MCF 10A (cell line): Measurements from ENCODE around the gene ASTN1. TPM values are rescaled to one million over a fixed set of nuclear protein-coding genes. Genes with fewer than 3 reads are reported as not detected.

Experiments used
- BruUV-seq: library from RNA; stranded (reverse); fragments of 400-500 nt; replicated peaks from 2 replicates; lab custom pipeline; 2021; lab: Mats Ljungman, UMichigan
- CTCF ChIA-PET: fragments of 300-600 bp; sonication (Branson Sonifier 250); formaldehyde crosslinking; extraction: SDS; loops from one replicate; lab custom pipeline; 2021; ENCODE audit warnings: antibody characterized with exemption, inconsistent platforms; lab: Yijun Ruan, JAX
- POLR2A ChIA-PET: fragments of 300-600, 350-650 bp; sonication (Branson Sonifier 250); formaldehyde crosslinking; extraction: SDS; loops from one replicate; lab custom pipeline; 2020; ENCODE audit warnings: antibody characterized with exemption, inconsistent platforms; lab: Yijun Ruan, JAX
- DNase-seq: peaks from one replicate; pipeline ENCODE4 v3.0.0-alpha.2; 2018; ENCODE audit not compliant: unreplicated experiment
- H3K27ac Mint-ChIP-seq: one replicate; pipeline ENCODE4 v1.8.0; 2022; ENCODE audit warnings: mild to moderate bottlenecking, low read depth, mixed read lengths; ENCODE audit not compliant: unreplicated experiment
- H3K27me3 Mint-ChIP-seq: one replicate; pipeline ENCODE4 v1.8.0; 2022; ENCODE audit warnings: mixed read lengths; ENCODE audit not compliant: insufficient read depth, unreplicated experiment
- H3K36me3 Mint-ChIP-seq: one replicate; pipeline ENCODE4 v1.8.0; 2022; ENCODE audit warnings: mild to moderate bottlenecking, moderate library complexity, mixed read lengths; ENCODE audit not compliant: insufficient read depth, unreplicated experiment
- H3K4me1 Mint-ChIP-seq: one replicate; pipeline ENCODE4 v1.8.0; 2022; ENCODE audit warnings: mixed read lengths; ENCODE audit not compliant: insufficient read depth, unreplicated experiment
- H3K4me3 Mint-ChIP-seq: one replicate; pipeline ENCODE4 v1.8.0; 2022; ENCODE audit warnings: mild to moderate bottlenecking, moderate library complexity, mixed read lengths; ENCODE audit not compliant: unreplicated experiment
- H3K9me3 Mint-ChIP-seq: one replicate; pipeline ENCODE4 v1.8.0; 2022; ENCODE audit warnings: mixed read lengths; ENCODE audit not compliant: unreplicated experiment
- CTCF ChIP-seq: fragments of 200-600 bp; IDR thresholded peaks from one replicate; pipeline ENCODE4 v1.8.0; 2022; ENCODE audit warnings: antibody characterized with exemption, mild to moderate bottlenecking; ENCODE audit not compliant: unreplicated experiment
- intact Hi-C: fragments of 100-400 bp; cut with micrococcal nuclease; formaldehyde crosslinking; loops from 2 replicates; pipeline ENCODE4 v1.14.1; 2022
- total RNA-seq: library from RNA; stranded (reverse); gene quantifications from 2 replicates; pipeline ENCODE4 v1.2.3, GENCODE V29; 2022

ASTN1 gene
- total RNA-seq, 1 experiment from 2014 or later, result not detected

- no TSS peak for BruUV-seq
These were observed 132.1 kb downstream of the ASTN1 start for GRCh38 chr1:177032434-177032833.

GRCh38 chr1:177024623-177025022 is 139.9 kb downstream of the ASTN1 start:
- Mint-ChIP-seq H3K36me3 (no peaks in the 10 kb centered on the region), H3K27me3 (no peaks in the 10 kb centered on the region), H3K9me3 (no peaks in the 10 kb centered on the region), H3K27ac (no peak overlapping the region), H3K4me3 (no peak overlapping the region), H3K4me1 (no peaks in the 10 kb centered on the region)
- POLR2A ChIA-PET, result interaction anchor here (0.7 kb wide), 1 partner anchor 1950 kb away, joined by 3 read pairs; no protein-coding TSS in a partner anchor
- intact Hi-C loops, result no loop called here
- CTCF ChIA-PET, result no interaction called here
- TF ChIP-seq CTCF, result no peak
- no peak for DNase-seq
- BruUV-seq, result no TSS peak

More at GRCh38 chr1:177032434-177032833, 132.1 kb downstream of the ASTN1 start:
- intact Hi-C loops, result no loop called here
- no peaks in the 10 kb centered on the region for H3K4me1 Mint-ChIP-seq
- no peak overlapping the region for H3K4me3 Mint-ChIP-seq
- H3K36me3 Mint-ChIP-seq, result peaks cover 5% of the 10 kb centered on the region
- H3K9me3 Mint-ChIP-seq, result no peaks in the 10 kb centered on the region
- H3K27me3 Mint-ChIP-seq, result peaks cover 24% of the 10 kb centered on the region
- no peak overlapping the region for H3K27ac Mint-ChIP-seq
- no peak for DNase-seq
- no peak for TF ChIP-seq CTCF
- POLR2A ChIA-PET, result no interaction called here
- CTCF ChIA-PET, result interaction anchor here (0.9 kb wide), 1 partner anchor 9 kb away, joined by 3 read pairs; no protein-coding TSS in a partner anchor

GRCh38 chr1:177023726-177024125 is 140.8 kb downstream of the ASTN1 start:
- Mint-ChIP-seq H3K4me3 (no peak overlapping the region), H3K27ac (no peak overlapping the region), H3K9me3 (no peaks in the 10 kb centered on the region), H3K27me3 (no peaks in the 10 kb centered on the region), H3K4me1 (no peaks in the 10 kb centered on the region), H3K36me3 (no peaks in the 10 kb centered on the region)
- CTCF ChIA-PET, result no interaction called here
- intact Hi-C loops, result no loop called here
- no peak for DNase-seq
- TF ChIP-seq CTCF, result no peak
- BruUV-seq, result no TSS peak
- POLR2A ChIA-PET, result no interaction called here

- no peaks in the 10 kb centered on the region for H3K27me3 Mint-ChIP-seq
- H3K27ac Mint-ChIP-seq, result no peak overlapping the region
- no TSS peak for BruUV-seq
- H3K4me3 Mint-ChIP-seq, result no peak overlapping the region
- ChIA-PET POLR2A (no interaction called here), CTCF (no interaction called here)
- intact Hi-C loops, result no loop called here
- TF ChIP-seq CTCF, result no peak
- H3K9me3 Mint-ChIP-seq, result no peaks in the 10 kb centered on the region
- no peaks in the 10 kb centered on the region for H3K36me3 Mint-ChIP-seq
- DNase-seq, result no peak
- H3K4me1 Mint-ChIP-seq, result no peaks in the 10 kb centered on the region
These were observed 141.3 kb downstream of the ASTN1 start for GRCh38 chr1:177023249-177023648.
